HG02571 (cell line): ENCODE data around the gene CFAP65.

Experiments
- ATAC-seq: cut with Tn5 transposase; IDR thresholded peaks from one replicate; pipeline ENCODE4 v1.9.1; 2021; ENCODE audit warnings: mild to moderate bottlenecking, moderate library complexity; ENCODE audit not compliant: unreplicated experiment

The CFAP65 gene, protein sequence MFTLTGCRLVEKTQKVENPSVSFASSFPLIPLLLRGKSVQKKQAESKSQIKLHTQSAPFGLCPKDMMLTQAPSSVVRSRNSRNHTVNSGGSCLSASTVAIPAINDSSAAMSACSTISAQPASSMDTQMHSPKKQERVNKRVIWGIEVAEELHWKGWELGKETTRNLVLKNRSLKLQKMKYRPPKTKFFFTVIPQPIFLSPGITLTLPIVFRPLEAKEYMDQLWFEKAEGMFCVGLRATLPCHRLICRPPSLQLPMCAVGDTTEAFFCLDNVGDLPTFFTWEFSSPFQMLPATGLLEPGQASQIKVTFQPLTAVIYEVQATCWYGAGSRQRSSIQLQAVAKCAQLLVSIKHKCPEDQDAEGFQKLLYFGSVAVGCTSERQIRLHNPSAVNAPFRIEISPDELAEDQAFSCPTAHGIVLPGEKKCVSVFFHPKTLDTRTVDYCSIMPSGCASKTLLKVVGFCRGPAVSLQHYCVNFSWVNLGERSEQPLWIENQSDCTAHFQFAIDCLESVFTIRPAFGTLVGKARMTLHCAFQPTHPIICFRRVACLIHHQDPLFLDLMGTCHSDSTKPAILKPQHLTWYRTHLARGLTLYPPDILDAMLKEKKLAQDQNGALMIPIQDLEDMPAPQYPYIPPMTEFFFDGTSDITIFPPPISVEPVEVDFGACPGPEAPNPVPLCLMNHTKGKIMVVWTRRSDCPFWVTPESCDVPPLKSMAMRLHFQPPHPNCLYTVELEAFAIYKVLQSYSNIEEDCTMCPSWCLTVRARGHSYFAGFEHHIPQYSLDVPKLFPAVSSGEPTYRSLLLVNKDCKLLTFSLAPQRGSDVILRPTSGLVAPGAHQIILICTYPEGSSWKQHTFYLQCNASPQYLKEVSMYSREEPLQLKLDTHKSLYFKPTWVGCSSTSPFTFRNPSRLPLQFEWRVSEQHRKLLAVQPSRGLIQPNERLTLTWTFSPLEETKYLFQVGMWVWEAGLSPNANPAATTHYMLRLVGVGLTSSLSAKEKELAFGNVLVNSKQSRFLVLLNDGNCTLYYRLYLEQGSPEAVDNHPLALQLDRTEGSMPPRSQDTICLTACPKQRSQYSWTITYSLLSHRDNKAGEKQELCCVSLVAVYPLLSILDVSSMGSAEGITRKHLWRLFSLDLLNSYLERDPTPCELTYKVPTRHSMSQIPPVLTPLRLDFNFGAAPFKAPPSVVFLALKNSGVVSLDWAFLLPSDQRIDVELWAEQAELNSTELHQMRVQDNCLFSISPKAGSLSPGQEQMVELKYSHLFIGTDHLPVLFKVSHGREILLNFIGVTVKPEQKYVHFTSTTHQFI (N-terminal part only)

DNA sequence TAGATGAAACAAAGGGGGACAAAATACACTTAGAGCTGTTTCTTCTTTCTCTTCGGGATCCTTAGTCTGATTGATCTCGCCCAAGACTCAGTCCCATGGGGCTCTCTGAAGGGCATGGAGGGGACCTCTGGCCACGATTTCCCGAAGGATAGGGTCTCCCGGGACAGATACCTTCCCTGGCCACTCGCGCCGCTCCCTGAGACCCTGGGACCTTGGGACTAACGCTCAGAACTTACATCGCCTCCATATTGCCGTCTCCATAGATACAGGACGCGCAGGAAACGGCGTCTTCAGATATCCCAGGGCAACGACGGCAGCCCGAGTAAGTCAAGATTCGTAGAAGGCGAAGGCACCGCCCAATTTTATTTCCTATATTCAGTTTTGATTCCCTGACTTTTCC, at the start of gene CFAP65:
CFAP65 (minus strand) TSS at position 265 of the 400 bp plus-strand sequence. CDS start 2,468 bp downstream, outside the sequence.
- ATAC-seq = no peak

DNA sequence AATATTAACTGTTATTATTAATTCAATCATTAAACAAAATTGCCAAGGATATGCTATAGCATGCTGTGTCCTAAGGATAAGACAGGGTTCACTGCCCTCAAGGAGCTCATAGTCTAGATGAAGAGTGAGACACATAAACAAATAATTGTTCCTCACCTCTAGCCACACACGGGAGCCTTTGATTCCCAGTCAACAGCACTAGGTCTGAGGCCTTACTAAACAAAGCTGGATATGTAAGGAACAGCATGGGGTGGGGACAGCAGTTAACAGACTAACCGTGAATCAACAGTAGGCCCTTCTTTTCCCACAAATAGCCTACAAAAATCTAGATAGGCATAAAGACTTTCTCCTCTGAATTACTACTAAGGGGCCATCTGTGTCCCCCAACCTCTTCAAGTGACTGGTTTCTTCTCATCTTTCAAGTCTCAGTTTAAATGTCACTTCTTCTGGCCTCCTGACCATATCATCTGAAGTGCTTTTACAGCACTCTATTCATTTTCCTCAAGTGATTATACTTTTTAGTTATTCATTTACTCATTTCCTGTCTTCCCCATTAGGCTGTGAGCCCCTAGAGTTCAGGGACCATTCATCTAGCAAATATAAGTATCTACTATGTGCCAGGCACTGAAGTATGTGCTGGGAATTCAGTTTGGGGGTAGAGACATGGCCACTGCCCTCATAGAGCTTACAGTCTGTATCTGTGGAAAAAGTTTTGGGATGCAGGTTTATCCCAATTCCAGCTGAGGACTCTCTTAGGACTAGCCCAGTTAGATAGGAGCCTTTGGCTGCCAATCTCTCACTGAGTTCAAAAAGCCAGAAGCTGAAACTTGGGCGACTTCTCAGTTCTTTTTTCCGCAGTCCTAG, 49.4 kb upstream of the CFAP65 start:
- no peak for ATAC-seq

DNA sequence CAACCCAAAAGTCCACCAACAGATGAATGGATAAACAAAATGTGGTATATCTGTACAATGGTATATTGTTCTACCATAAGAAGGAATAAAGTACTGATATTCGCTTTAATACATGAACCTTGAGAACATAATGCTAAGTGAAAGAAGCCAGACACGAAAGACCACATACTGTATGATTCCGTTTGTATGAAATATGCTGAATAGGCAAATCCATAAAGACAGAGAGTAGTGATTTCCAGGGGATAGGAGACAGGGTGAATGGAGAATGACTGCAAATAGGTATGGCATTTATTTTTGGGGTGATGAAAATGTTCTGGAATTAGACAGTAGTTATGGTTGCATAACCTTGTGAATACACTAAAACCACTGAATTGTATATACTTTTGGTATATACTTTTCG, 48.0 kb upstream of the CFAP65 start:
- no peak for ATAC-seq

DNA sequence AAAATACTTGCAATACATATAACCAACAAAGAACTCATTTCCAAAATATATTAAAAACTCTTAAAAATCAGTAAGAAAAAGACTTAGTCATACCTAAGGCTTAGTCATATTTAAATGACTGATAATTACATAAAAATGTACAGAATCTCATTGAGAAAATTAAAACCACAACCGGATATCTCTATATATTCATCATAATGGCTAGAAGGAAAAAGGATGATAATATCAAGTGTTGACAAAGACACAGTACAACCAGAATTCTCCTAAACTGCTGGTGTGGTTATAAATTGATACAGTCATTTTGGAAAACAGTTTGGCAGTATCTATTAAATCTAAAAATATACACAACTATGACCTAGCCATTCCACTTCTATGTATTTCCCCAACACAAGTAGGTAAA, 46.5 kb upstream of the CFAP65 start:
- no peak for ATAC-seq

DNA sequence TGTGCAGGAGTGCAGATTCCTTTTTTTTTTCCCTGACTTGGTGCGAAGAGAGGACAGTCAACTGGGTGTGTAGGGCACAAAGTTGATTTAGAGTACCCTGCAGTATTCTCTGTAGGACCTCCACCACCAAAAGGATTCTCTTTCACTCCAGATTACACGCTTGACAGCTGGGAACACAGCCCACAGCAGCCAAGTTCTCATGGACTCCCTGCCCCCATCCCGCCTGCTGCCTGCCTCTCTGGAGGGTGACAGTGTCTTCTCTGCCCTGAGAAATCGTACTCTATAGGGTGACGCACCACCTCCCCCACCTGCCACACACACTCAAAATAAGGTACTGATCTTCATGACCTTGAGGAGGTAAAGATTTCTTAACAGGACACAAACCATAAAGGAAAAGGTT, 46.0 kb upstream of the CFAP65 start:
- ATAC-seq = no peak

DNA sequence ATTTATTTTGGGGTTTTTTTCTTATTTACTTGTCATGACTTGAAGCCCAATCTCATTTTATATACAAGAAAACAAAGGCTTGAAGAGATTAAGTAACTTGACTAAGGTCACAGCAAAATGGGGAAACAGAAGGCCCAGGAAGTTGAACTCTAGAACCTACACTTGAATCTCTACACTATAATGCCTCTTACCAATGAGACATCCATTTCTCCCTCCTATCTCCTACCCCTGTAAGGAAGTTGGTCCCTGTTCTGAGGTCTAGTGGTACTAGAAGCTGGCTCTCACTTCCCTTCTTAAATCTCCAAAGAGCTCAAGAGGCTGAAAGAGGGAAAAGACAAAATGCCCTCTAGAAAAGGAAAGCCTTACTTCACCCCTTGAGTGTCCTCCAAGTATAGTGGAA, 44.9 kb upstream of the CFAP65 start:
- ATAC-seq = no peak

DNA sequence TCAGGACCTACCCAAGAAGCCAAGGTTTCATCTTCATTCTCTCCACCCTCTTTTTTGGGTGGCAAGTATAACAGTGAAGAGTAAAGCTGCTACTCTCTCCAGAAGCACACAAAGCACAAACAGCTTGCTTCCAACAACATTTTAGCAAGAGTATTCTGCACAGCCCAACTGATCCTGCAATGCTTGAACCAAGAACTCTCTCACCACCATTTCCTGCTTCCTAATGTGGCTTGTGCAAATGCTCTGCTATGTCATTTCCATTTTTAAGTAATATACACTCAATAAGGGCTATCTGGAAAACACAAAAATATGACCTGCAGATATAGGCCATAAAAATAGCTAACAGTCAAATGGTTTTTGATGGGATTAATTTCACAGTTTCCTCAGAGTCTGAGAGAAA, 43.5 kb upstream of the CFAP65 start:
- no peak for ATAC-seq

DNA sequence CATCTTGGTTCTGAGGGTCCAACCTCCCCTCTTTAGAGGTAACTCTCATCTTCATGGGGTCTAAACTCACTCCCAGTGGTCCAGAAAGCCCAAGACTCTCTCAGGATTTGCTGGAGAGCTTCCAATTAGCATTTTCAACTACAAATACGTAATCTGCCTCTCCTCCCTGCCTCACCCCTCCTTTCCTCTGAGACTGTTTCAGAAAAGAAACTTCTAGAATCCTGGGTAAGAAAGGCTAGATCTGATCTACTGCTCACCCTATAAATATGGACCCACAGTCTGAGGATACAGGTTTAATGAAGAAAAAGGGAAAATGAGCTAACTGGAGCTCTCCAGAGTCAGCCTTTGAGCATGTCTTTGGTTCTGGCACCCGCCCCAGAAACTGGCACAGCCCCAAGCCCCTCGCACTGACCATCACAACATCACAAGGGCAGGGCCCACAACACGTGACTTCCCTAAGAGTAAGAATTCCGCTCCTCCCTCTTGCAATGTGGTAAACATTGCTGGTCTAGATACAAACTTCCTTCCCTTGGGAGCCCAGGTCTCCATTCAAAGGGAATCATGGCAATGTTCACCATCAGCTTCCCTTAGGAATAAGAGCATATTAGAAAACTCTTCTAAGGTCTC, 41.1 kb upstream of the CFAP65 start:
- ATAC-seq = no peak

DNA sequence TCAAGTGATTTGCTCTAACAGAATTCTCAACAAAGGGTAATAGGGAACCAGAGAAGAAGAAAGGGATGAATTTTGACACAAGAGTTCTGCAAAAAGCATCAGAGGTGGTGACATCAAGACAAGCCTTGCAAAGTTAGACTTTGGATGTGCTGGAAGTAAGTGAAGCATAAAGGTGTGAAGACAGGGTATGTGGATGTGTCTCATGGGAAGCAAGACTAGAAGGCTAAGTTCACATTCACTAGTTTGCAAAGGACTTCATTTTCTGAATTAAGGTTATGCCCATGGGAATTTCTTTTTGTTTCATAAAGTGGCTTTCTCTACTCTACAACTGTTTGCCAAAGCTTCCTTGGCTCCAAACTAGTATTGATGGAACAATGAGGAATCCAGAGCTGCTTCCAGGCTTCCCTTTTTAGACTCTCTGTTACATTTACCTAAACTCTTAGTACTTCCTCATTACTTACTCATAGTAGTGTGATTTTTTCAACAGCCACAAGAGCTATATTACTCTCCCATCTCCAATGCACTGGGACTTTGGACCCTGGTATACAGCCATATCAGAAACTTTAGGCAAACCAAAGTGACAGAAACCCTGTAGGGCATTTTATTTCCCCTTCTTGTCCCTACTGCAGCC, 40.5 kb upstream of the CFAP65 start:
- no peak for ATAC-seq

DNA sequence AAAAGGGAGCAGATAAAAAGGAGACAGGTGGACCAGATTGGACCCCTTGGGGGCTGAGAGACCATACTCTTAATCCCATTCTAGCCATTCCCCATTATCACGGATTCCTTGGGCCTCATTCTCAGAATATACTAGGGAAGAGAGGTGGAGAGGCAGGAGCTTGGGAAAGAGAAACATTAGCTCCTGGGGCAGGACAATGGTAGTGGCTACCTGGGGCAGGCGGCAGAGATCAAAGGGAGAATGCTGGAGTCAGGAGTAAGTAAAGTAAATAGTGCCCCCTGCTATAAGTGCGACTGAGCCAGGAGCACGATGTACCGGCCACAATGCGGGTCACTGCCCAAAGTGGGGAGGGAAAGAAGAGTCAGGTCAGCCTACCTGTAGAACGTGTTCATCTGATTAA, 39.8 kb upstream of the CFAP65 start:
- no peak for ATAC-seq

DNA sequence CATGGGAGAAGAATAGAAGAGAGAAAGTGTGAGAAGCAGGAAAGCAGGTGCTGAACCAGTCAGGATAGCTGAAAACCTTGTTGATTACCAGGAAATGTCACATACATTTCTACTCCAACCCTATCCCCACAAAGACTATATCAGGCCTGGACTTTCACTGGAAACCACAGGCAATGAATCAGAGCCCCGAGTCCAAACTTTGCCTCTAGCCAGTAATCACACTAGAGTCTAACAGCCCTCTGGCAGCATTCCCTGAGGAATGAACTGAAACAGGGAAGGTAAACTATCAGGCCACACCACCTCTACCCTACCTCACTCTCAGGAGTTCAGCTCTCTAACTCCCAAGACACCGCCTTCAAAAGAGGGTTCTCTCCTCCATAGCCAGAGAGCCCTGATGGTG, 38.1 kb upstream of the CFAP65 start:
- ATAC-seq = no peak

DNA sequence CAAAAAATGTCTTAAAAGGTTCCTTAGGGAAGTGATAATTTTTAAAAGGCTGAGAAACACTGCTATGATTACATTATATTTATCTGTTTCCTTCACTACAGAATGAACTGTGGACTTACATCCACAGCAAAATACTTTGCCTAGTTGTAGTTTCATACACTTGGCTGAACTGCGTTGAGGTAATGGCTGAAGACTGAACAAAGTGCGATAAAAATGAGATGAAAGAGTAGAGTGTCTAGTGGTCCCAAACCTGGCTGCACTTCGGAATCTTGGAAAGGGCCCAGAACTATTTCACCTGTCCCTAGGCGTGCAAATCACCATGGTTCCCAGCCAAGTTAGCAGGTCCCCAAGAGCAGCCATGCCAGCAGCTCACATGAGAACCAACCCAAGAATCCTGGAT, 37.6 kb upstream of the CFAP65 start:
- ATAC-seq = no peak

DNA sequence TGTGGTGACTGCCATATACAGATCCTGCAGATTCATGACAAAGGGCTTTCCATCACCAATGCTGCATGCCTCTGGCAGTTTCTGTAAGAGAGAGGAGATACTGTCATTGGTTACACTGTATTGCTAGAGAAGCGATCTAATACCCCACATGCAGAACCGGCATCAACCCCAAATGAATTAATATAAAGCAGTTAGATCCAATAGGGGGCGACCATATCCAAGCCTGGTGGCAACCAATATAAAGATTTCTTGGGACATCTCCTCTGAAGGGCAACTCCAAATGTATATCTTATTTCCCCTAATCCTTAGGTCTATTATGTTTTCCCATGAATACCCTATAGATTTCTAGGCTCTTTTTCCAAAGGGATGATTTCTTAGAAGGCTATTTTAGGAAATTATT, 36.8 kb upstream of the CFAP65 start:
- no peak for ATAC-seq

DNA sequence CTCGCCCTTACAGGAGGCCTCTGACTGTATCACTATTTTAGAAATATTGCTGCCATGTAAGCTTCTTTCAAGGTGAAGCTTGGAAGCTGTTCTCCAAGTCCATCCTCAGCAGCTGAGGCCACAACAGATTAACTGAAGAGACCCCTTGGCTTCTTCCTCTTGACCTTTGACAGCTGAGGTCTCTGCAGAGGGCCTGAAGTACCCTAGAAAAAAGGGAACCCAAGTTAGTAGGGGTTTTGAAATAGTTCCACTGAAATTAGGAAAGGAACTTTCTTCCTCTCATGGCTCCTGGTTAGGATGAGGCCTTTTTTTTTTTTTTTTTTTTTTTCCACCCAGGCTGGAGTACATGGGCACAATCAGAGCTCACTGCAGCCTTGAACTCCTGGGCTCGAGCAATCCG, 34.9 kb upstream of the CFAP65 start:
- no peak for ATAC-seq

DNA sequence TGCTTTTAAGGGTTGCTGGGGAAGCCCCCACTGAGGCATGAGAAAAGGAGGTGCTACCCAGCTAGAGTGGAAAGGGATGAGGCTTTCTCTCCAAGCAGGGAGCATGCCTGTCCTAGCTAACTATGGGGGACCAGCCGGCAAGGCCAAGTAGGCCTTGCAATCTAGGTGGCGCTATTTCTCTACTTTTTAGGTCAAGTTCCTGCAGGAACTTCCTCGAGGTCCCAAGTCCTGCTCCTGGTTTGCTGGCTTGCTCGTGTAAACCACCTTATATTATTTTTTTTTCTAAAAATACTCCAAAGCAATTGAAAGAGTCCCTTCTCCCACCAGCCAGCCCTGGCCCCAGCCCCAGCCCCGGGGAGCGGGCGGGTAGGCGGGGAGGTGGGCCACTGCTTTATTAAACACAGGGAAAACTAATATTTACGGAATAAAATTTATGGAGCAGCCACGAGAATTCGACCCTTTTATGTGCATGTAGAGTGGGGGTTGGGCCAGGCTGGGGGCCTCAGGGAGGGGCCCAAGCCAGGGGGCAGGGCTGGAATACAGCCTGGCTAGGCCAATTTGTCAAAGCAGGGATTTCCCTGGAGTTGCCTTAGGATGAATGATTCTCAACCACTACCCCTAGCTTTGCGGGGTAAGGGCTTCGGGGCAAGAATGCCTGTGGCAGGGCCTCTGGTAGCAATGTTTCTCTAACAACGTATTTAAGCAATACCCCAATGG, 32.3 kb upstream of the CFAP65 start:
- no peak for ATAC-seq

DNA sequence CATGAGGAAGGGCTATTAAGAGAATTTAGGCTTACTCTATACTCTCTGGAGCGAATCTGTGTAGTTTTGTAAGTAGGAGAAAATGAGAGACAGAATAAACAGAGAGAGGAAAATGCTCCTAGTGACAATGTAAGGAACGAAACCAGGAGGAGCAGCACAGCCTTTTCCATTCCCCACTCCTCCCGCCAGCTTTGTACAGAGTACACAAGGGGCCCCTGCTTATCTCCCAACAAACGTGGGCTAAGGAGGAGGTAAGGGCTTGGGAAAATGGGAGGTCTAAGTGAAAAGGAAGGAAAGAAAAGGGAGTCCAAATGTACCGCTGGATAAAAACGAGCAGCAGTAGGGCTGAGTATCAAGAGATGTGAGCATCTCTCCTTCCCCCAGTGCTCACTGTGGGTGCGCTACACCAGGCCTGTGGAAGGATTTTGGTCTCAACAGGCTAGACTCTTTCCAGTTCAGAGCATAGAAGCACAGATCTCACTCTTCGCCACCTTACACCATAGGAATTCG, 31.5 kb upstream of the CFAP65 start:
- ATAC-seq = no peak

DNA sequence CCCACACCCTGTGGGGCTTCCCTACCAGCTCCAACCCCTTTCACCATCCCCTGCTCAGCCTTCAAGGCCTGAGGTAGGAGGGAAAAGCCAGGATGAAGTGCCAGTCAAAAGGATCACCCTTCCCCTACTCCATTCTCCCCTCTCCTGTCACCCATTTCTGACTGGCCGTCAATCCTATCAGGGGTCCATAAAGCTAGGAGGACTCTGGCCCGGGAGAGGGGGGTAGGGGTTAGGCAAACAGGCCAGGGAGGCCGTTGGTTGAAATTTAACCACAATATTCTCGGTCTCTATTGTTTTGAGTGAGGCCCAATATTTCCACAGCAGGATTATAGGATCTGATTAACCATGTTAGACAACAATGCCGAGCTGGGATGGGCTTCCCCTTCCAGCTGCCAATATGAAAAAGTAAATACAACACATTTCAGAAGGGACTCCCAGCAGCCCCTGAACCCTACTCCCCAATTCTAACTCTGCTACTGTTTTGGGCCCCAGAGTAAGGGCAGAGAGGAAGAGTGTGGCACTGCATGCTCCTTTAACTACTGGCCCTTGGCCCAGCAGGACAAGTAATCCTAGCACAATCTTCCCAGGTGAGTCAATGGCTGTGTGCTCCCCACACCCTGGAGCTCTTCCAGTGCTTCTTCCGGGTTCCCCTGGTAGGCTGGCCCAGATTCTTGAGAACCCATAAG, 30.0 kb upstream of the CFAP65 start:
- ATAC-seq = no peak

DNA sequence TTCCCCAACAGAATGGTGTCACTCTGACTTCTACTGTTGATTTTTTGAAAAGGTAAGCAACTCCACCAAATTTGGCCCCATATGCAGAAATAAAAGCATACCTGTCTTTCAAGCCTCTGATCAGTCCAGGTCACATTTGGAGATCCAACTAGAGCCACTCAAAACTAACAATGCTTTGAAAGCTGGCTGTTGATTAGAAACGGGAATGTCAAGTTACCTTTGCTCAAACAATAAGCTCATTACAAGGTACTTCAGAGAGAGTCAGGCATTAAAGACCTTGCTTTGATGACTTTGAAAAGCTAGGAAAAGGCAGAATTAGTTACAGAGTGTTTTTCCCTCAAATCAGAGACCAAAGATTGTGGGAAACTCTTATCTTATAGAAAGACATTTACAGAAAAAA, 24.2 kb upstream of the CFAP65 start:
- ATAC-seq = no peak
